ENCODE data around the gene ARL14.
"Not testable (repeated sequence)": the region's sequence is repeated elsewhere in the genome, so short reads cannot be mapped to it uniquely, and the experiment has no call there.

Gene ARL14

DNA sequence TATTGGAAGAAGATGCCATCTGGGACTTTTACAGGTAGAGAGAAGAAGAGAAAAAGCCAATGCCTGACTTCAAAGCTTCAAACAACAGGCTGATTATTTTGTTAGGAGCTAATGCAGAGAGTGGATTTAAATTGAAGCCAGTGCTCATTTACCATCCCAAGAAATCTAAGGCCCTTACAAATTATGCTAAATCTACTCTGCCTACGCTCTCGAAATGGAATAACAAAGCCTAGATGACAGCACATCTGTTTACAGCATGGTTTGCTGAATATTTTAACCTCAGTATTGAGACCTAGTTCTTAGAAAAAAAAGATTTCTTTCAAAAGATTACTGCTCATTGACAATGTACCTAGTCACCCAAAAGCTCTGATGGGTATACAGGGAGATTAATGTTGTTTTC lies 16.2 kb downstream of the ARL14 start:
- Mint-ChIP-seq H3K4me3 (no peak overlapping the region), H3K9me3 (no peaks in the 10 kb centered on the region), H3K36me3 (ENCODE audit: low read depth) (no peaks in the 10 kb centered on the region), H3K4me1 (ENCODE audit: low read depth) (peaks cover 4% of the 10 kb centered on the region), H3K27ac (no peak overlapping the region), H3K27me3 (ENCODE audit: low read depth) (peaks cover 13% of the 10 kb centered on the region)

DNA sequence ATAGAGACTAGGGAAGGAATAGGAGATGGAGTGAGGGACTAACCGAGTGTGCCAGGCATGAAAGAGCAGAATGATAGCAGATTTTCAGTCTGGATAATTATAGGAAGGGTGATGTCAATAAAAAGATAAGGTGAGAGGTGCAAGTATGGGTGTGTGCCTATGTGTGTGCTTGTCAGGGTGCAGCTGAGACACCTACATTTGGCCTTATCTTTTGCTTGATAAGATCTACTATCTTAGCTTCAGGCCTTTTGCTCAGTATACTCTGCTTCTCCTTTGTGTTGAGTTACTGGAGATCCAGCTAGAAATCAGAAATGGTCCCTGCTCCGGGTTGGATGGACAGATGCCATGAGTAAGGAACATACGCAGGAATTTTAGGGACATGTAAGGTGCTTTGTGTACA lies 17.4 kb downstream of the ARL14 start:
- peaks cover 4% of the 10 kb centered on the region for H3K4me1 Mint-ChIP-seq (ENCODE audit: low read depth)
- H3K27ac Mint-ChIP-seq, result no peak overlapping the region
- H3K4me3 Mint-ChIP-seq, result no peak overlapping the region
- no peaks in the 10 kb centered on the region for H3K9me3 Mint-ChIP-seq
- no peaks in the 10 kb centered on the region for H3K36me3 Mint-ChIP-seq (ENCODE audit: low read depth)
- H3K27me3 Mint-ChIP-seq (ENCODE audit: low read depth), result peaks cover 13% of the 10 kb centered on the region

GRCh38 chr3:160695003-160695402 lies 18.0 kb downstream of the ARL14 start:
- H3K4me3 Mint-ChIP-seq, result no peak overlapping the region
- peaks cover 13% of the 10 kb centered on the region for H3K27me3 Mint-ChIP-seq (ENCODE audit: low read depth)
- no peak overlapping the region for H3K27ac Mint-ChIP-seq
- no peaks in the 10 kb centered on the region for H3K36me3 Mint-ChIP-seq (ENCODE audit: low read depth)
- peaks cover 4% of the 10 kb centered on the region for H3K4me1 Mint-ChIP-seq (ENCODE audit: low read depth)
- H3K9me3 Mint-ChIP-seq, result no peaks in the 10 kb centered on the region

DNA sequence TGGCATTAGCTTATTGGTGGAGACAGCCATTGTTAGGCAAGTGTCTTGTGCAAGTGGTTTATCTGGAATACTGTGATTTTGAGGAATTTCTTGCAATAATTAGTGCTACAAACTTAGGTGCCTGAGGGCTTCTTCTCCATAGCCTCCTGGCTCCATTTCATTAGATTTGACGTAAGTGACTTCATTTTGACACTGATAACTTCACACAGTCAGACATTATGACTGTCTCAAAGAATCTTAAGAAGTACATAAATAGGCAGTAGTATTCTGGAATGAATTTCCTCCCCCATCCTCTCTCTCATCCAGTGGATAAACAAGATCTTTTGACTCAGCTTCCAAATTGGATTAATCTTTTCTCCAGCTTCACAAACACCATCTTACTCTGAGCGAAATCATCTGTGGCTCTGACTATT lies 19.0 kb downstream of the ARL14 start:
- H3K4me3 Mint-ChIP-seq, result no peak overlapping the region
- H3K27me3 Mint-ChIP-seq (ENCODE audit: low read depth), result peaks cover 13% of the 10 kb centered on the region
- no peak overlapping the region for H3K27ac Mint-ChIP-seq
- no peaks in the 10 kb centered on the region for H3K36me3 Mint-ChIP-seq (ENCODE audit: low read depth)
- H3K4me1 Mint-ChIP-seq (ENCODE audit: low read depth), result peaks cover 4% of the 10 kb centered on the region
- H3K9me3 Mint-ChIP-seq, result no peaks in the 10 kb centered on the region

DNA sequence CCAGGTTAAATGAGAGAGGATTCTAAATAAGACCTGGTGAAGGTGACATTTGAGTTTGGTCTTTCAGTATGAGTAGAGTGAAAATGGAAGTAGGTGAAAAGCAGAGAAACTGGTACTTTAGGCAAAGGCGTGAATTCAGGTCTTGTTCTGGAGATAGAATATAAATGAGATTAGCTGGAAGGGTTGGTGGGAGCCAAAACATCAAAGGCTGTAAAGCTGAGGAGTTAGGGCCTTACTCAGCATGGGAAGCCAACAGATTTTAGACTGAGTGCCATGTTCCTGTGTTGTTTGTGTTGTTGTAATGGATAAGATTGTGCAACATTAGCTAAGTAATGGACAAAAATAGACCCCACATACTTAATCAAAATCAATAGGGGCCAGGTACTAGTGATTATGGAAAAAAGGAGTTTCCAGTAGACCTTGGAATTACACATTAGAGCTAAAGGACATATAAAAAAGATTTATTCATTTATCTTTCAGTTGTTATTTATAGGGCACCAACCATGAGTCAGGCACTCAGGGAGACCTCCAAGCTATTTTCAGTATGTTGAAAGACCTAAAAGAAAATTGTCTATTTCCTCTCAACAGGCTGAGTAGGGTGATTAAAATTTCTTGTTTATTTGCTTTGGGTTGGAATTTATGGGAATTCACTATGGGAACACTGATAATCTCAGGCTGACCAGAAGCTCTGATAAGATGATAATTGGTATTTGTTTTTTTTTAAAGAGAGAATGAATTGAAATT lies 20.8 kb downstream of the ARL14 start:
- H3K27ac Mint-ChIP-seq, result no peak overlapping the region
- no peaks in the 10 kb centered on the region for H3K9me3 Mint-ChIP-seq
- H3K4me3 Mint-ChIP-seq, result no peak overlapping the region
- H3K4me1 Mint-ChIP-seq (ENCODE audit: low read depth), result peaks cover 4% of the 10 kb centered on the region
- no peaks in the 10 kb centered on the region for H3K36me3 Mint-ChIP-seq (ENCODE audit: low read depth)
- peaks cover 11% of the 10 kb centered on the region for H3K27me3 Mint-ChIP-seq (ENCODE audit: low read depth)

DNA sequence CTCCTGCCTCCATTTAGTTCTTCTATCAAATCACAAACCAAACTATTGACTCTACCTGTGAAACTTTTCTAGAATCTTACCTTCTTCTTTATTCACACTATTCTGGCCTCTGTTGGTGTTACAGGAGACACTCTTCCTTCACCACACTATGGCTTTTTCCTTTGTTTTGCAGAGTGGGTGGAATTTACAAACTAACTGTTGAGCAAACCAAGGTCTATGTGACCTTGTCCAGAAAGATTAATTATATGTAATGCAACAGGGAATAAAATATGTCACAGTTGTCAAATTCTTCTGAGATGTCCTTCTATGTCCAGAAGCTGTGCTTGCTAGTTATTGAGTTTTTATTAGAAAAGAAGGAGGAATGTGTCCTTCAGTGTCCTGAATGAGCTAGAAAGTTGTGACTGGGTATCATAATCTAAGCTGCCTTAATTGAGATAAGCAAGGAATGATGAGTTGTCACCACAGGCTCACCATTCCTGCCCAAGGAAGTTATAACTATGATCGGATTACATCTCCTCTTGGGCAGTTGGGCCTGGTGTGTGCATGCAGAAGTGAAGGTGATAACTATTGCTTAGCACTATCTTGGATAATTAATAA lies 21.7 kb downstream of the ARL14 start:
- H3K4me3 Mint-ChIP-seq, result no peak overlapping the region
- no peaks in the 10 kb centered on the region for H3K9me3 Mint-ChIP-seq
- no peaks in the 10 kb centered on the region for H3K36me3 Mint-ChIP-seq (ENCODE audit: low read depth)
- peaks cover 12% of the 10 kb centered on the region for H3K27me3 Mint-ChIP-seq (ENCODE audit: low read depth)
- no peak overlapping the region for H3K27ac Mint-ChIP-seq
- H3K4me1 Mint-ChIP-seq (ENCODE audit: low read depth), result peaks cover 4% of the 10 kb centered on the region

GRCh38 chr3:160701490-160701889 lies 24.5 kb downstream of the ARL14 start:
- Mint-ChIP-seq H3K27ac (no peak overlapping the region), H3K9me3 (no peaks in the 10 kb centered on the region), H3K4me1 (ENCODE audit: low read depth) (peaks cover 4% of the 10 kb centered on the region), H3K4me3 (no peak overlapping the region), H3K36me3 (ENCODE audit: low read depth) (no peaks in the 10 kb centered on the region), H3K27me3 (ENCODE audit: low read depth) (peaks cover 23% of the 10 kb centered on the region)

DNA sequence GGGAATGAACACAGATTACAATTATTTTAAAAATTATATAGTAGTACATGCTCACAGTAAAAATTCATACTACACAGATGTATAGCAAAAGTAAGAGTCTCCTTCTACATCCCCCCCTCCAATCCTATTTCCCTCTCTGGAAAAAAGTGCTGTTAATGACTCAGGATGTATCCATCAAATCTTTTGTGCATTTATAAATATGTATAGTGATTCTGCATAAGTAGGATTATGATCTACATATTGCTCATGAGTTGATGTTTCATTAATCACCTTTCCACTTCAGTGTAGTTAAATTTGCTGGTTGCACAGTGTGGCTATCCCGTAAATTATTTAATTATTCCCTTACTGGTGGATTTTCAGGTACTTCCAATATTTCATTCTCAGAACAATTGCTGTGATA lies 25.3 kb downstream of the ARL14 start:
- Mint-ChIP-seq H3K27ac (no peak overlapping the region), H3K9me3 (no peaks in the 10 kb centered on the region), H3K4me3 (no peak overlapping the region), H3K4me1 (ENCODE audit: low read depth) (peaks cover 4% of the 10 kb centered on the region), H3K27me3 (ENCODE audit: low read depth) (peaks cover 23% of the 10 kb centered on the region), H3K36me3 (ENCODE audit: low read depth) (no peaks in the 10 kb centered on the region)

- Mint-ChIP-seq H3K4me1 (ENCODE audit: low read depth) (no peaks in the 10 kb centered on the region), H3K4me3 (no peak overlapping the region), H3K27ac (no peak overlapping the region), H3K36me3 (ENCODE audit: low read depth) (no peaks in the 10 kb centered on the region), H3K9me3 (no peaks in the 10 kb centered on the region), H3K27me3 (ENCODE audit: low read depth) (peaks cover 32% of the 10 kb centered on the region)
Observed at GRCh38 chr3:160703974-160704373, 27.0 kb downstream of the ARL14 start.

GRCh38 chr3:160707187-160707794 lies 30.3 kb downstream of the ARL14 start:
- H3K36me3 Mint-ChIP-seq (ENCODE audit: low read depth), result no peaks in the 10 kb centered on the region
- no peak overlapping the region for H3K27ac Mint-ChIP-seq
- H3K9me3 Mint-ChIP-seq, result no peaks in the 10 kb centered on the region
- peaks cover 44% of the 10 kb centered on the region for H3K27me3 Mint-ChIP-seq (ENCODE audit: low read depth)
- H3K4me3 Mint-ChIP-seq, result no peak overlapping the region
- no peaks in the 10 kb centered on the region for H3K4me1 Mint-ChIP-seq (ENCODE audit: low read depth)

- Mint-ChIP-seq H3K36me3 (ENCODE audit: low read depth) (no peaks in the 10 kb centered on the region), H3K9me3 (no peaks in the 10 kb centered on the region), H3K4me1 (ENCODE audit: low read depth) (no peaks in the 10 kb centered on the region), H3K4me3 (no peak overlapping the region), H3K27ac (no peak overlapping the region), H3K27me3 (ENCODE audit: low read depth) (peaks cover 42% of the 10 kb centered on the region)
Observed at GRCh38 chr3:160709477-160710182, 32.7 kb downstream of the ARL14 start.

DNA sequence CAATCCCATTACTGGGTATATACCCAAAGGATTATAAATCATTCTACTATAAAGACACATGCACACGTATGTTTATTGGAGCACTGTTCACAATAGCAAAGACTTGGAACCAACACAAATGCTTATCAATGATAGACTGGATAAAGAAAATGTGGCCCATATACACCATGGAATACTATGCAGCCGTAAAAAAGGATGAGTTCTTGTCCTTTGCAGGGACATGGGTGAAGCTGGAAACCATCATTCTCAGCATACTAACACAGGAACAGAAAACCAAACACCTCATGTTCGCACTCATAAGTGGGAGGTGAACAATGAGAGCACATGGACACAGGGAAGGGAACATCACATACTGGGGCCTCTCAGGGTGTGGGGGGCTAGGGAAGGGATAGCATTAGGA lies 36.2 kb downstream of the ARL14 start:
- not testable (repeated sequence) for H3K4me1 Mint-ChIP-seq (ENCODE audit: low read depth); H3K4me3 Mint-ChIP-seq; H3K9me3 Mint-ChIP-seq; H3K27ac Mint-ChIP-seq; H3K36me3 Mint-ChIP-seq (ENCODE audit: low read depth)
- peaks cover 25% of the 10 kb centered on the region for H3K27me3 Mint-ChIP-seq (ENCODE audit: low read depth)

- Mint-ChIP-seq H3K9me3 (no peaks in the 10 kb centered on the region), H3K36me3 (ENCODE audit: low read depth) (no peaks in the 10 kb centered on the region), H3K4me3 (no peak overlapping the region), H3K4me1 (ENCODE audit: low read depth) (no peaks in the 10 kb centered on the region), H3K27ac (no peak overlapping the region), H3K27me3 (ENCODE audit: low read depth) (peaks cover 6% of the 10 kb centered on the region)
Observed at GRCh38 chr3:160719710-160720109, 42.8 kb downstream of the ARL14 start.

DNA sequence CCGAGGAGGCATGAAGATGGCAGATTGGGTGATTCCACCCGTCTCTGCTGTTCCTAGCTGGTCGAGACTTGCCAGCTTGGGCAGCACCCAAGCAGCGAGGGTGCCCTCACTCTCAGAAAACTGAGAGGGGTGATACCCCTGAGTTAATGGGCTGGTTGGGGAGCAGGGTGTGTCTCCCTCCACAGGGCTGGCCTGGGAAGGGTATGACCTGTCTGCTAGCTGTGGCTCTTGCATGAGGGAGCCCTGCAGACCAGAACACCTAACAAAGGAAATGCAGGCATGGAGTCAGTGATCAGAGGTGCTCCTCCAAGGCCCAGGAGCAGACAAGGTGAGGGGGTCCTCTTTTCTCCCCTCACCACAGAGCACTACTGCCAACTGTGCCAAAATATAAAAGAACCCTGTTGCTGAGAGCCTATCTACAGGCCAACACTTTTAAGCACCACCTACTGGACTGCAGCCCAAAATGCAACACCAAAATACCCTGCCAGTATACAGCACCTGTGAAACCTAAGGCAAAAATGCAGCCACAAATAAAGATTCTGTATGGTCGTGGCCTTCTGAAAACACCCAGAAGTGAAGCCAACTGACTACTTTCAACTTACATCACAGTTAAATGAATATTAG lies 43.3 kb downstream of the ARL14 start:
- H3K27ac Mint-ChIP-seq, result no peak overlapping the region
- H3K36me3 Mint-ChIP-seq (ENCODE audit: low read depth), result no peaks in the 10 kb centered on the region
- no peaks in the 10 kb centered on the region for H3K9me3 Mint-ChIP-seq
- no peak overlapping the region for H3K4me3 Mint-ChIP-seq
- H3K27me3 Mint-ChIP-seq (ENCODE audit: low read depth), result peaks cover 6% of the 10 kb centered on the region
- no peaks in the 10 kb centered on the region for H3K4me1 Mint-ChIP-seq (ENCODE audit: low read depth)
